CD14-positive monocyte (primary cell): ENCODE measurements around the gene MYO19. TPM values are rescaled to one million over a fixed set of nuclear protein-coding genes. Genes with fewer than 3 reads are reported as not detected.

Experiments used
- DNase-seq, 3 donors: peaks; one replicate each; pipeline ENCODE4 v3.0.0-alpha.2; 2011 to 2022
- H2AFZ ChIP-seq: 2 replicates; pipeline ENCODE4 v1.6.0; 2012; ENCODE audit warnings: mild to moderate bottlenecking, low read depth, low read length, inconsistent platforms; ENCODE audit not compliant: insufficient read depth, poor library complexity, severe bottlenecking
- H3K27ac ChIP-seq, 2 donors: 1 replicate in 1 of 2; 2 replicates in 1 of 2; pipeline ENCODE4 v1.5.1; 2012 to 2013; ENCODE audit warnings: low read length in 2 of 2, control low read depth in 1 of 2, inconsistent platforms in 1 of 2, low read depth in 1 of 2, mild to moderate bottlenecking in 1 of 2
- H3K27me3 ChIP-seq, 2 donors: one replicate each; pipeline versions ENCODE4 v1.6.0 to v1.6.1; 2011 to 2013; ENCODE audit warnings: low read length in 2 of 2; ENCODE audit not compliant: control insufficient read depth in 2 of 2, insufficient read depth in 2 of 2
- H3K36me3 ChIP-seq, 2 donors: replicated peaks in 1 of 2; 1 replicate in 1 of 2; 2 replicates in 1 of 2; pipeline versions ENCODE4 v1.5.1 to v1.6.1; 2012 to 2013; ENCODE audit warnings: low read length in 2 of 2, control low read depth in 1 of 2, inconsistent platforms in 1 of 2, mild to moderate bottlenecking in 1 of 2; ENCODE audit not compliant: insufficient read depth in 2 of 2, control insufficient read depth in 1 of 2
- H3K4me1 ChIP-seq, 2 donors: 1 replicate in 1 of 2; 2 replicates in 1 of 2; pipeline versions ENCODE4 v1.5.1 to v1.6.1; 2012 to 2013; ENCODE audit warnings: low read length in 2 of 2, control low read depth in 1 of 2, inconsistent platforms in 1 of 2, mild to moderate bottlenecking in 1 of 2, moderate library complexity in 1 of 2; ENCODE audit not compliant: insufficient read depth in 2 of 2, control insufficient read depth in 1 of 2
- H3K4me2 ChIP-seq: replicated peaks from 2 replicates; pipeline ENCODE3; 2012; ENCODE audit warnings: low read length, moderate library complexity, mild to moderate bottlenecking; ENCODE audit not compliant: poor library complexity, severe bottlenecking; ENCODE audit errors: extremely low read depth
- H3K4me3 ChIP-seq, 3 experiments: fragments of 200-600 bp in 1 of 3; sonication (generic) in 1 of 3; replicated peaks in 1 of 3; 1 replicate in 2 of 3; 2 replicates in 1 of 3; pipeline ENCODE4 v1.5.1; 2011 to 2013; ENCODE audit warnings: low read length in 3 of 3, mild to moderate bottlenecking in 3 of 3, control low read depth in 2 of 3, low read depth in 2 of 3, inconsistent platforms in 1 of 3, moderate library complexity in 1 of 3
- H3K79me2 ChIP-seq: 2 replicates; pipeline ENCODE4 v1.6.0; 2012; ENCODE audit warnings: mild to moderate bottlenecking, control low read depth, inconsistent platforms, low read length, moderate library complexity; ENCODE audit not compliant: insufficient read depth
- H3K9ac ChIP-seq: 2 replicates; pipeline ENCODE4 v1.6.0; 2017; ENCODE audit warnings: low read length, mild to moderate bottlenecking; ENCODE audit not compliant: insufficient read depth, poor library complexity, severe bottlenecking
- H3K9me3 ChIP-seq, 2 donors: replicated peaks in 1 of 2; 1 replicate in 1 of 2; 2 replicates in 1 of 2; pipeline versions ENCODE4 v1.5.1 to v1.6.1; 2012 to 2013; ENCODE audit warnings: low read length in 2 of 2, control low read depth in 1 of 2; ENCODE audit not compliant: control insufficient read depth in 1 of 2, insufficient read depth in 1 of 2
- H4K20me1 ChIP-seq: 2 replicates; pipeline ENCODE4 v1.6.0; 2012; ENCODE audit warnings: mild to moderate bottlenecking, low read length, control low read depth, moderate library complexity; ENCODE audit not compliant: insufficient read depth
- H3K27ac Mint-ChIP-seq, 7 donors: one replicate each; pipeline ENCODE4 v1.8.0; 2020; ENCODE audit warnings: mild to moderate bottlenecking in 7 of 7, mixed read lengths in 7 of 7, moderate library complexity in 6 of 7, inconsistent platforms in 2 of 7
- H3K27me3 Mint-ChIP-seq, 3 donors: one replicate each; pipeline ENCODE4 v1.8.0; 2021 to 2022; ENCODE audit warnings: low read depth in 3 of 3, mild to moderate bottlenecking in 3 of 3, mixed read lengths in 3 of 3, moderate library complexity in 3 of 3, inconsistent platforms in 1 of 3
- H3K36me3 Mint-ChIP-seq, 2 donors: one replicate each; pipeline ENCODE4 v1.8.0; 2020; ENCODE audit warnings: mixed read lengths in 2 of 2, inconsistent platforms in 1 of 2, mild to moderate bottlenecking in 1 of 2
- H3K4me1 Mint-ChIP-seq: one replicate; pipeline ENCODE4 v1.8.0; 2020; ENCODE audit warnings: mild to moderate bottlenecking, mixed read lengths
- H3K4me3 Mint-ChIP-seq, 2 donors: one replicate each; pipeline ENCODE4 v1.8.0; 2020; ENCODE audit warnings: mild to moderate bottlenecking in 2 of 2, mixed read lengths in 2 of 2, moderate library complexity in 1 of 2
- H3K9me3 Mint-ChIP-seq, 7 donors: one replicate each; pipeline ENCODE4 v1.8.0; 2020 to 2022; ENCODE audit warnings: mixed read lengths in 7 of 7, mild to moderate bottlenecking in 6 of 7, moderate library complexity in 6 of 7, inconsistent platforms in 2 of 7
- WGBS: methylation state at CpG from one replicate; pipeline ENCODE4 v1.1.5; 2013; ENCODE audit warnings: missing lambda C conversion rate; ENCODE audit not compliant: insufficient coverage; 5-methylcytosine and 5-hydroxymethylcytosine counted together
- intact Hi-C, 2 donors: fragments of 100-400 bp; cut with micrococcal nuclease; formaldehyde crosslinking; loops; one replicate each; pipeline versions ENCODE4 v1.15.0 to v1.15.1; 2023
- polyA plus RNA-seq, 3 donors: library from polyadenylated mRNA; depleted of rRNA in 1 of 3; unstranded in 2 of 3; stranded (reverse) in 1 of 3; fragments of 300-500 nt in 2 of 3; fragments of >200 nt in 1 of 3; fragmentation: Illumina TruSeq in 2 of 3; gene quantifications; 1 replicate in 2 of 3; 2 replicates in 1 of 3; pipeline ENCODE4 v1.2.3, GENCODE V29; 2012 to 2021
- TF ChIP-seq, protein P1 (sequence below): fragments of 200-600 bp; IDR thresholded peaks from one replicate; pipeline ENCODE4 v1.8.0; 2022; ENCODE audit warnings: antibody characterized with exemption, mild to moderate bottlenecking

MYO19 gene
- polyA plus RNA-seq, 3 donors: 1.2 to 51.3 (median 1.9) TPM

DNA sequence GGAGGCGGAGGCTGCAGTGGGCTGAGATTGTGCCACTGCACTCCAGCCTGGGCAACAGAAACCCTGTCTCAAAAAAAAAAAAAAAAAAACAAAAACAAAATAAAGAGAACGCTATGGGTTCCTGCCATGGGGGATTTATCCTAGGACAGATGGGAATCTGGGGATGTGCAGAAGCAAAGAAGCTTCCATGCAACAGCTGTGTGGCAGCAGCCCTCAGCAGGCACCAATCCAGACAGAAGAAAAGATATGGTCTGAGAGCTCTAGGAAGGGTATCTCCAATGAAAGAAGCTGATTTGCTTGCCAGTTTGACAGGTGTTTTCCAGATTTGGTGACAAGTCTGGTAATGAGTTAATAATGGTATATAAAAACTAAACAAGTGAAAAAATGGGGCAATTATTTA, 11.6 kb downstream of the MYO19 start:
- Histone ChIP-seq H3K79me2 (no peaks in the 10 kb centered on the region), H2AFZ (no peak overlapping the region), H3K36me3 (peaks cover 51 to 68% of the 10 kb centered on the region in 2 donors), H3K9me3 (no peaks in the 10 kb centered on the region), H3K4me2 (no peak overlapping the region), H3K4me1 (no peaks in the 10 kb centered on the region), H3K27ac (no peak overlapping the region), H4K20me1 (no peaks in the 10 kb centered on the region), H3K9ac (no peak overlapping the region), H3K27me3 (no peaks in the 10 kb centered on the region), H3K4me3 (no peak overlapping the region)
- H3K36me3 Mint-ChIP-seq: peaks cover 50 to 82% of the 10 kb centered on the region in 2 donors
- no peak for DNase-seq
- H3K27ac Mint-ChIP-seq: peak overlapping the region in 1 of 7 donors; percentile 63
- no peak overlapping the region for H3K4me3 Mint-ChIP-seq
- no peaks in the 10 kb centered on the region for H3K4me1 Mint-ChIP-seq
- peaks cover 0 to 1% (median 0%) of the 10 kb centered on the region in 3 donors for H3K27me3 Mint-ChIP-seq
- WGBS: no CpG with 5 or more reads among the region's 2 CpGs
- H3K9me3 Mint-ChIP-seq: no peaks in the 10 kb centered on the region
- intact Hi-C loops: no loop called here
- TF ChIP-seq, protein P1, sequence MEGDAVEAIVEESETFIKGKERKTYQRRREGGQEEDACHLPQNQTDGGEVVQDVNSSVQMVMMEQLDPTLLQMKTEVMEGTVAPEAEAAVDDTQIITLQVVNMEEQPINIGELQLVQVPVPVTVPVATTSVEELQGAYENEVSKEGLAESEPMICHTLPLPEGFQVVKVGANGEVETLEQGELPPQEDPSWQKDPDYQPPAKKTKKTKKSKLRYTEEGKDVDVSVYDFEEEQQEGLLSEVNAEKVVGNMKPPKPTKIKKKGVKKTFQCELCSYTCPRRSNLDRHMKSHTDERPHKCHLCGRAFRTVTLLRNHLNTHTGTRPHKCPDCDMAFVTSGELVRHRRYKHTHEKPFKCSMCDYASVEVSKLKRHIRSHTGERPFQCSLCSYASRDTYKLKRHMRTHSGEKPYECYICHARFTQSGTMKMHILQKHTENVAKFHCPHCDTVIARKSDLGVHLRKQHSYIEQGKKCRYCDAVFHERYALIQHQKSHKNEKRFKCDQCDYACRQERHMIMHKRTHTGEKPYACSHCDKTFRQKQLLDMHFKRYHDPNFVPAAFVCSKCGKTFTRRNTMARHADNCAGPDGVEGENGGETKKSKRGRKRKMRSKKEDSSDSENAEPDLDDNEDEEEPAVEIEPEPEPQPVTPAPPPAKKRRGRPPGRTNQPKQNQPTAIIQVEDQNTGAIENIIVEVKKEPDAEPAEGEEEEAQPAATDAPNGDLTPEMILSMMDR: no peak

DNA sequence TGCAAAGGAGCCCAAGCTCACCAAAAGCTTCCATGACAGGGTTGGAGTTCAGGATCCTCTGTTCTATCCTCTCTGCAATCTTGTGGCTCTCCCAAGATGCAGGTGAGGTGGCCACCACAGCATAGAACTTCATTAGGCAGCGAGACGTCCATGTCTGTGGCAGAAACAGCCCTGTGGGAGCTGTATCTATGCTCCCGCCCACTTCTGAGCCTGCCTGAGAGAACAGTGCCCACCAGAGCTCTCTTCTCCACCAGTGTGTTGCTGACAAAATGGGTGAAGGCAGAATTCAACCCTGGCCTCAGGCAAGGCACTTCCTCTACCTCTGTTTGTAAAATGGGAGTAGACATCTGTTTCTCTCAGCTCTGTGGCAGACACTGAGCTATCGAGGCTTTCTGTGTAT, 18.8 kb downstream of the MYO19 start:
- intact Hi-C loops: no loop called here
- Mint-ChIP-seq H3K36me3 (peaks cover 43 to 67% of the 10 kb centered on the region in 2 donors), H3K4me1 (no peaks in the 10 kb centered on the region)

More for the DNA sequence above, 18.8 kb downstream of the MYO19 start:
- Mint-ChIP-seq H3K27me3 (peaks cover 0 to 4% (median 0%) of the 10 kb centered on the region in 3 donors), H3K4me3 (no peak overlapping the region), H3K27ac (no peak overlapping the region), H3K9me3 (no peaks in the 10 kb centered on the region)
- Histone ChIP-seq H3K27me3 (no peaks in the 10 kb centered on the region), H3K4me2 (no peak overlapping the region), H3K4me3 (no peak overlapping the region), H3K79me2 (no peaks in the 10 kb centered on the region), H2AFZ (no peak overlapping the region), H3K9ac (no peak overlapping the region), H3K27ac (no peak overlapping the region), H3K4me1 (no peaks in the 10 kb centered on the region), H3K9me3 (no peaks in the 10 kb centered on the region), H3K36me3 (peaks cover 16 to 69% of the 10 kb centered on the region in 2 donors), H4K20me1 (no peaks in the 10 kb centered on the region)
- no peak for DNase-seq
- TF ChIP-seq, protein P1: no peak
- 90% methylated on average over 2 of the region's 4 CpGs for WGBS
